HL-60/S4 treated with phorbol 12-myristate 13-acetate at 8.2 ng/mL for 4 days and 3 days (cell line): Measurements from ENCODE around the gene PEX16.

ENCODE experiments used
- in situ Hi-C: fragments of 300-500 bp; cut with MboI; formaldehyde crosslinking; loops from 2 replicates; pipeline ENCODE4 v1.15.0; 2022; ENCODE audit warnings: low sequenced_read_pairs

Gene PEX16

DNA sequence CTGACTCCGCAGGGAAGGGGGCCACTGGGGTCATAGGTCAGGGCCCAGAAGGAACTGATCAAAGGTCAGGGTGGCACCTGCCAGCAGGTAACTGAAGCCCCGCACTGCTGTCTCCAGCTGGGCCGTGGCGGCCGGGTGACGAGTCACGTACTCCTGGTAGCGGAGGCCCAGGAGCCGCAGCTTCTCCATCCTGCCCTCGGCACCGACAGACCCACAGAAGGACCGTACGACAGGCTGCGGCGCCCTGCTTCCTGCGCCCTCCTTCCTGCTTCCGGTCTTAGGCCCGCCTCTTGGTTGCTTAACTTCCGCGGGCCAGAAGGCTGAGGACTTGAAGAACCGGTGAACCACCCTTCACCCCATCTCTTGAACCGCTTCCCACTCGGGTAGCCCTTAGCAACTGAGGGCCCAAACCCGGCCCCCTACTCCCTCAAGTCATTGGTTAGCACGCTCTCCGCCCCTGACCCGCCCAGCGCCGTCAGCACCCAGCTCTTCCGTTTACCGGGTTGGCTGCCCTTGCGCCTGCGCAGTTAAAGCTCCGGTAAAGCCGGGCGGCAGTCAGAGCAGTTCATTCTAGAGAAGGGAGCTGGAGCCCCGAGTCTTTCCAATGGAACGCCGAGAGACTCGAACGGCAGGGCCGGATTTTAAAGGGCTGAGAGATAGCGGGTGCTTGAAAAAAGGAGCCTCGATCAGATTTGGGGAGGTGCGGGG is at the start of gene PEX16:
TSS of gene PEX16 (minus strand) at position 255 of the 708 bp plus-strand sequence. CDS start at position 189, 66 bp downstream.
- in situ Hi-C loops: no loop called here

DNA sequence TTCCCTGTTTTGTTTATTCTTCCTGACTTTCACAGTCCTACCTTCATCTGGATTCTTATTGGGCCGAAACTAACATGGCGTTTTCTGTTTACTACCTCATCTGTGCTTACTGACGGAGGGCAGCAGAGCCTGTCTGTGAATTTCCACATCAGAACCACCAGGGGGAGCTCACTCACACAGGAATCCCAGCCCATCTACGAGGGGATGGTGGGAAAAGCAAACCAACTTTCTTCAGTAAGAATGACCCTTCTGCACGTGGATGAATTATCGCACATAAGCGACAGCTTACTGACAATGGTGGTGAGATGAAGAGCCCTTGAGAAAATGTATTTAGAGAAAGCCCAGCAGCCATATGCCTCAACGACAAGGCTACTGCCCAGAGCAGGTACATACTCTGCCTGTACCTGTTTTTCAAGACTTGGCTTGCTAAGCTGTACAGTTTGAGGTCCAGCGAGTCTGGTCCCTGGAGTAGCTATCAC is 47.3 kb upstream of the PEX16 start:
- in situ Hi-C loops: no loop called here

GRCh38 chr11:45961751-45962240 is 44.1 kb upstream of the PEX16 start:
- in situ Hi-C loops: no loop called here

GRCh38 chr11:45960387-45961095 is 42.9 kb upstream of the PEX16 start:
- in situ Hi-C loops: no loop called here

GRCh38 chr11:45959851-45960250 is 42.2 kb upstream of the PEX16 start:
- in situ Hi-C loops: no loop called here

DNA sequence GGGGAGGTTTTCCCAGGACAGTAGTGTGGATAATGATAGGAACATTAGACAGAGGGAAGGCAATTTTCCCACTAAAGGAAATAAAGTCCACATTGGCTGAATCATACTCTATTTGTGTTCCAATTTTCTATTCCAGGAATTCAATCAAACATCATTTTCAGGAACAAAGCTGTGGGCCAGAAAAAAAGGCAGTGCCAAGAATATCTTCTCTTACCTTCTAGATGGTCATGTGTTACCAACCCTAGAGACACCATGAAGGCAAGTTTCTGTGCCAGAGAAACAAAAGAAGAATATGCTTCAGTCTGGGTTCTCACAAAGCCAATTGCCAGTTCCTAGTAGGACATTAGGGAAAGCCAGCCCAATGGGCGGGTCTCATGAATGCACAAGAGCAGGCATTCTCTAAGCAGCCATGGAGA is 32.3 kb upstream of the PEX16 start:
- in situ Hi-C loops: no loop called here

GRCh38 chr11:45948356-45948755 is 30.7 kb upstream of the PEX16 start:
- in situ Hi-C loops: no loop called here

GRCh38 chr11:45947885-45948284 is 30.2 kb upstream of the PEX16 start:
- in situ Hi-C loops: no loop called here

DNA sequence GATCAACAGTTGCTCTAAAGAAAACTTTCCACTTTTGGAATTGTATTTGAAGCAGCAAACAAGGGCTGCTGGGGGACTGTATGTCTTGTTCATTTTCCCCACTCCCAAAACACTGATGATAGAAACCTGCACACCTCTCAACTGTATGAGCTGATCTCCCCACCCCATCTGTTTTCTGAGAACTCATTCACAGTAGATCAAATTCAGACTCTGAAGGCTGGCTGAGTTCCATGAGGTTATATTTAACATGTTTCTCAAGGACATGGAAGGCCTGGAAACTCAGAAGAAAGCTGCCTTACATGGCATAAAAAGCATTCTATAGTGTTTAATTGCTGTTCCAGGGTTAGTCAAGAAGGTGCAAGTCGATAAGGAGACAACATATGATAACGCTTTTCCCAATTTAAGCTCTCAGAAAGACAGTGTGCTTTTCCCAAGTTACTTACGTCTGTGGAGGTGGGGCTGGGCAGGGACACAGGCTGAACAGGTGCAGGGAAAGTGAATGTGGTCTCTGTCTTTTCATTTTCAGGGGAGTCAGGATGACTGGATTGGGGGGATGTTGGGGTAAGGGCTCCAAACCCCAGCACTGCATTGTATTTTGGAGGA is 27.8 kb upstream of the PEX16 start:
- in situ Hi-C loops: no loop called here

DNA sequence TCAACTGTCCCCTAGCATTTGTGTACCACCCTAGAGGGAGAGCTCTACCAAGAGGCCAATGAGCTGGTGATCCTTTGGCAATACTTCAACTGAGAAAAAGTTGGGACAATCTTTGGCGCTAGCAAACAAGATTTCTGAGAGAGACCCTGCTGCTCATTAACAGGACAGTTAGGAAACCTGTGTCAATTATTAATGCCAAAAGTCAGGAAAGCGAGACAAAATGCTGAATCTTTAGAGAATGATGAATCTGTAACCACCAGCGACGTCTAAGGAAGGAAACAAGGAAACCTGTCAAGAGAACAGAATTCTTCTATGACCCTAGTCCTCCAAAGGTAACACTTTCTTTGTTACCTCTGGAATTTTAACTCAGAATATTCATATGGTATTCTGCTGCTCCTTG is 24.7 kb upstream of the PEX16 start:
- in situ Hi-C loops: no loop called here

DNA sequence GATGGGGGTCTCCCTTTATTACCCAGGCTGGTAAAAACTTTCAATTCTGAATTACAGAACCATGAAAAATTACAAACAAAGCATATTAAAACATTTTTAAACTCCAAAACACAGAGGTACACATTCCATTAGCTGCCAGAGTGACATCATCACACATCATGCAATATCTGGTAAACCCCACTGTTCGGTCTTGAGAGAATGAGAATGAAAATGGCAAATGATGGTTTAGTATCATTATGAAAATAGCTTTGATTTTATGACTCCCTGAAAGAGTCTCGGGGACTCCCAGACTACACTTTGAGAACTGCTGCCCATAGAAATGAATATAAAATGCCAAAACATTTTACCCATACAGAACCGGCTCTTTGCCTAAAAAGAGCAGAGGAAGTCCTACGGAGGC is 23.6 kb upstream of the PEX16 start:
- in situ Hi-C loops: no loop called here

DNA sequence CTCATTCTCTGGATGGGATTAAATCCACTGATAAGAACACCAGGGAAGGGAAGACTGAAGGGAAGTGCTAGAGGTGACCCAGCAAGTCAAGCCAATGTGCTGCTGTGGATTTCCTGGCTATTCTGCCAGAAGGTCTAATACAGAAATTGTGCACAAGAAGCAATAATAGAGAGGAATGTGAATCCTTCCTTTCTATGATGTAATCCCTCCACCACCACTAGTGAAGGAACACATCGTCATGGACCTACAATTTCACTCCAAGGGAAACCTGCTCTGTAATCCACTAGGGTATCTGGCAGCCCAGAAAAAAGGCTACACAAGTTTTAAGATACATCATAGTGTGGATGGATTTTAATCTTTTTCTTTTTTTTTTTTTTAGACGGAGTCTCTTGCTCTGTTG is 22.2 kb upstream of the PEX16 start:
- in situ Hi-C loops: no loop called here

DNA sequence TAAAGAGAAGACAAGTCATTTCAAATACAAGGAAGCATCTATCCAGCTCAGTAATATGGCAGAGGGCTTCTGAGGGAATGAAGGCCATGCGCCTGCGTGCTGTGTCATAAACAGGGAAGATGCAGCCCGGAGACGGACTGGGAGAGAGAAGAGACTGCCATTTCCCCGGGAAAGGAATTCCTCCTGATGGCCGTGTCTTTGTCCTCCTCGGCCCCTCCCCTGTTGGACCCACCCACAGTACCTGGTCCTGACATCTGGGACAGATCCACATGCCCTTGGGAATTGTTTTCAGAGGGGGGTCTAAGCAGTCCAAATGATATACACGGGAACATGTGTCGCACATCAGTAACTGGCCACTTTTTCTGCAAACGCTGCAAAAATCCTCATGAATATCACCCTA is 20.2 kb upstream of the PEX16 start:
- in situ Hi-C loops: no loop called here

- in situ Hi-C loops: no loop called here
These were observed 18.9 kb upstream of the PEX16 start for GRCh38 chr11:45936511-45937054.

DNA sequence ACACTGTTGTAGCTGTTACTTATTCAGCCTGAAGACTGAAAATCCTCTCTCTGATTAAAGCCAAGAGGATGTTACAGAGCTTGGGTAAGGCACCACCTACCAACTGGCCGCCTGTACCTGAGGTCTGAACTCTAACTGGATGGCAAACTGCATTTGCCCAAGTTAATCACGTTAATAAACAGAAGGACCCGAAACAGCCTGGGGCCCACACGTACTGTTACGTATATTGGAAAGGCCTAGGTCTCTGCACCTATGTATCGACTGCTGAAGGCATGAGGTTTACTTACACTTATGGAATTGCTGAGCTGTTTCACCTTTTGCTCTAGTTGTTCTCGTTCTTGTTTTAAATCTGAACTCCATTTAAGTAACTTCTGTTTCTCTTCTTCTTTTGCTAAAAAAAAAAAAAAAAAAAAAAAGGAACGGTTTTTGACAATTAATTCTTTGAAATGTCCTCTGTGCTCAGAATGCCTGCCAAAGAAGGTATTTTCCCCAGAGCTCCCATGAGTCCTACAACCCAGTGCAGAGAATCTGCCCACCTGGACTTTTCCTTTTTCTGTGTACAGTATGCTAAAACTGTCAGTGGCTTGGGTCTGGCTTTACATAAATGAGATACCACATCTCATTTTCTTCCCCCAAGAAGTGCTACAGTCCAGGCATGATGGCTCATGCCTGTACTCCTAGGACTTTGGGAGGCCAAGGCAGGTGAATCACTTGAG is 17.8 kb upstream of the PEX16 start:
- in situ Hi-C loops: no loop called here

GRCh38 chr11:45934580-45935318 is 17.1 kb upstream of the PEX16 start:
- in situ Hi-C loops: no loop called here

GRCh38 chr11:45933846-45934579 is 16.3 kb upstream of the PEX16 start:
- in situ Hi-C loops: no loop called here

- in situ Hi-C loops: no loop called here
These were observed 15.6 kb upstream of the PEX16 start for GRCh38 chr11:45933131-45933831.

- in situ Hi-C loops: no loop called here
These were observed 14.5 kb upstream of the PEX16 start for GRCh38 chr11:45932217-45932616.
